ENCODE measurements around the gene ZPR1.
A peak's percentile ranks its signal among the peaks of the same experiment; 100 is the strongest.
"Not testable (repeated sequence)": the region's sequence is repeated elsewhere in the genome, so short reads cannot be mapped to it uniquely, and the experiment has no call there.

The ZPR1 gene

GRCh38 chr11:116792144-116792868 lies 4.5 kb upstream of the ZPR1 start:
- no peak for DNase-seq (ENCODE audit: low read depth)

- DNase-seq (ENCODE audit: low read depth): no peak
Observed at GRCh38 chr11:116791813-116792143, 4.0 kb upstream of the ZPR1 start, which contains the start of gene APOA5. APOA5 (minus strand) TSS chr11:116791879; CDS start chr11:116791860, 19 bp downstream.

GRCh38 chr11:116791002-116791812 lies 3.4 kb upstream of the ZPR1 start:
- DNase-seq (ENCODE audit: low read depth): peak; percentile 57

- DNase-seq (ENCODE audit: low read depth): no peak
Observed at GRCh38 chr11:116790167-116791001, 2.6 kb upstream of the ZPR1 start.

- DNase-seq (ENCODE audit: low read depth): no peak
Observed at GRCh38 chr11:116788975-116789374, 1.2 kb upstream of the ZPR1 start.

- DNase-seq (ENCODE audit: low read depth): no peak
Observed at GRCh38 chr11:116788534-116788933, 711 bp upstream of the ZPR1 start.

- DNase-seq (ENCODE audit: low read depth): no peak
Observed at GRCh38 chr11:116787436-116787785, 412 bp downstream of the ZPR1 start.

- DNase-seq (ENCODE audit: low read depth): no peak
Observed at GRCh38 chr11:116786966-116787365, 857 bp downstream of the ZPR1 start.

GRCh38 chr11:116786326-116786725 lies 1.5 kb downstream of the ZPR1 start:
- DNase-seq (ENCODE audit: low read depth): no peak

- DNase-seq (ENCODE audit: low read depth): no peak
Observed at GRCh38 chr11:116782728-116783127, 5.1 kb downstream of the ZPR1 start.

- DNase-seq (ENCODE audit: low read depth): no peak
Observed at GRCh38 chr11:116778556-116778955, 9.3 kb downstream of the ZPR1 start.

GRCh38 chr11:116777056-116777455 lies 10.8 kb downstream of the ZPR1 start:
- no peak for DNase-seq (ENCODE audit: low read depth)

- DNase-seq (ENCODE audit: low read depth): no peak
Observed at GRCh38 chr11:116776522-116776984, 11.3 kb downstream of the ZPR1 start.

GRCh38 chr11:116775975-116776374 lies 11.8 kb downstream of the ZPR1 start:
- no peak for DNase-seq (ENCODE audit: low read depth)

GRCh38 chr11:116774661-116775060 lies 13.2 kb downstream of the ZPR1 start:
- no peak for DNase-seq (ENCODE audit: low read depth)

- DNase-seq (ENCODE audit: low read depth): no peak
Observed at GRCh38 chr11:116773203-116774097, 14.4 kb downstream of the ZPR1 start.

GRCh38 chr11:116772443-116773202 lies 15.2 kb downstream of the ZPR1 start, which contains the start of gene BUD13:
BUD13 (minus strand) TSS chr11:116772987; CDS start chr11:116772964, 23 bp downstream.
- DNase-seq (ENCODE audit: low read depth): peak; percentile 90

GRCh38 chr11:116771935-116772334 lies 15.9 kb downstream of the ZPR1 start:
- no peak for DNase-seq (ENCODE audit: low read depth)

GRCh38 chr11:116762132-116762531 lies 25.7 kb downstream of the ZPR1 start:
- DNase-seq (ENCODE audit: low read depth): no peak

GRCh38 chr11:116756044-116756443 lies 31.8 kb downstream of the ZPR1 start:
- not testable (repeated sequence) for DNase-seq (ENCODE audit: low read depth)
